ENCODE results near the gene OBP2B. TPM values are rescaled to one million over a fixed set of nuclear protein-coding genes. Genes with fewer than 3 reads are reported as not detected.
"Not testable (repeated sequence)": the region's sequence is repeated elsewhere in the genome, so short reads cannot be mapped to it uniquely, and the experiment has no call there.

Gene OBP2B
- total and polyA plus RNA-seq, 7 donors, result not detected

GRCh38 chr9:133207021-133207531 lies 2.0 kb downstream of the OBP2B start:
- Histone ChIP-seq H3K27ac (no peak overlapping the region), H3K27me3 (peaks cover 0 to 25% (median 0%) of the 10 kb centered on the region in 3 donors), H3K36me3 (no peaks in the 10 kb centered on the region), H3K4me1 (no peaks in the 10 kb centered on the region), H3K4me3 (no peak overlapping the region), H3K9me3 (peaks cover 0 to 6% (median 1%) of the 10 kb centered on the region in 4 donors)
- TF ChIP-seq POLR2AphosphoS5 (IDR thresholded peaks at IDR 0.05) (no peak), EP300 (IDR thresholded peaks at IDR 0.05) (no peak), POLR2A (IDR thresholded peaks at IDR 0.05) (no peak)
- TF ChIP-seq, protein P1, sequence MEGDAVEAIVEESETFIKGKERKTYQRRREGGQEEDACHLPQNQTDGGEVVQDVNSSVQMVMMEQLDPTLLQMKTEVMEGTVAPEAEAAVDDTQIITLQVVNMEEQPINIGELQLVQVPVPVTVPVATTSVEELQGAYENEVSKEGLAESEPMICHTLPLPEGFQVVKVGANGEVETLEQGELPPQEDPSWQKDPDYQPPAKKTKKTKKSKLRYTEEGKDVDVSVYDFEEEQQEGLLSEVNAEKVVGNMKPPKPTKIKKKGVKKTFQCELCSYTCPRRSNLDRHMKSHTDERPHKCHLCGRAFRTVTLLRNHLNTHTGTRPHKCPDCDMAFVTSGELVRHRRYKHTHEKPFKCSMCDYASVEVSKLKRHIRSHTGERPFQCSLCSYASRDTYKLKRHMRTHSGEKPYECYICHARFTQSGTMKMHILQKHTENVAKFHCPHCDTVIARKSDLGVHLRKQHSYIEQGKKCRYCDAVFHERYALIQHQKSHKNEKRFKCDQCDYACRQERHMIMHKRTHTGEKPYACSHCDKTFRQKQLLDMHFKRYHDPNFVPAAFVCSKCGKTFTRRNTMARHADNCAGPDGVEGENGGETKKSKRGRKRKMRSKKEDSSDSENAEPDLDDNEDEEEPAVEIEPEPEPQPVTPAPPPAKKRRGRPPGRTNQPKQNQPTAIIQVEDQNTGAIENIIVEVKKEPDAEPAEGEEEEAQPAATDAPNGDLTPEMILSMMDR (IDR thresholded peaks at IDR 0.05), result no peak
- WGBS, 2 donors, result 83 to 91% methylated on average over 14 of the region's 14 CpGs
- peak; percentile 30 for DNase-seq
- intact Hi-C loops (cut with DNase I), result no loop called here

DNA sequence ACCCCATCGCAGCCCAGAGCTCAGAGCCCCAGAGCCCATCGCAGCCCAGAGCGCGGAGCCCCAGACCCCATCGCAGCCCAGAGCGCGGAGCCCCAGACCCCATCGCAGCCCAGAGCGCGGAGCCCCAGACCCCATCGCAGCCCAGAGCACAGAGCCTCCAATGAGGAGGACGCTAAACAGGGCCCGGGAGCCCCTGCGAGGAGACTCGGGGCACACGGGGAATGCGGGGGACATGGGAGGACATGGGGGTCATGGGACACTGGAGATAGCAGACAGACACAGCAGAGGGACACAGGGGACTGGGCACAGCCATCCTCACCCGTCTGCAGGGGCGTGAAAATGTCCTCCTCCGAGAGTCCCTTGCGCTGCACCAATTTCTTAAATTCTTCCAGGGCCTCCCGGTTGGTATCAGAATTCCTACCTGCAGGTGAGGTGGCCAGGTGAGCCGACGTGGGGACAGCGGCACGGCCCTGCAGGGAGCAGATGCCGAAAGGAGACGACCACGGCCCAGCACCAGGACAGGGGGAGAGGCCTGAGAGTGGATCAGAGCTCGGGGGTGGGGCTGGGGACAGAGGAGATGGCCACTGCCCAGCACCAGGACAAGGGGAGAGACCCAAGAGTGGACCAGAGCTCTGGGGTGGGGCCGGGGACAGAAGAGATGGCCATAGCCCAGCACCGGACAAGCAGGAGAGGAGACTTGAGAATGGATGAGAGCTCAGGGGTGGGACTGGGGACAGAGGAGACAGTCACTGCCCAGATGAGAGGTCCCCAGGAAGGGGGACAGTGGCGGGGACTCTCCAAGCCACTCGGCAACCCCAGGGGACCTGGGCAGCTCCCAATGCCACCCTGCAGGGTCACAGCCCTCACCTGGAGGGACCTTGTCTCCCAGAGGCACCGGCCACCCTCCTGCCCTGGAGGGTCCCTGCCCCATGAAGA lies 2.8 kb downstream of the OBP2B start:
- TF ChIP-seq POLR2AphosphoS5 (IDR thresholded peaks at IDR 0.05) (no peak), EP300 (IDR thresholded peaks at IDR 0.05) (no peak), POLR2A (IDR thresholded peaks at IDR 0.05) (no peak)
- TF ChIP-seq, protein P1 (IDR thresholded peaks at IDR 0.05), result no peak
- Histone ChIP-seq H3K27me3 (peaks cover 0 to 22% (median 0%) of the 10 kb centered on the region in 3 donors), H3K27ac (no peak overlapping the region), H3K4me1 (no peaks in the 10 kb centered on the region), H3K4me3 (no peak overlapping the region), H3K36me3 (no peaks in the 10 kb centered on the region), H3K9me3 (peaks cover 0 to 2% (median 0%) of the 10 kb centered on the region in 4 donors)
- 82 to 86% methylated on average over 35 of the region's 35 CpGs for WGBS, 2 donors
- intact Hi-C loops (cut with DNase I), result no loop called here
- DNase-seq, result peak; percentile 50

- 79 to 82% methylated on average over 14 of the region's 14 CpGs for WGBS, 2 donors
- DNase-seq; H3K27ac ChIP-seq; H3K4me1 ChIP-seq; intact Hi-C loops (cut with DNase I); H3K4me3 ChIP-seq; H3K36me3 ChIP-seq; H3K9me3 ChIP-seq: not testable (repeated sequence)
- peaks cover 0 to 24% (median 0%) of the 10 kb centered on the region in 3 donors for H3K27me3 ChIP-seq
Measured at GRCh38 chr9:133205481-133205887, 3.6 kb downstream of the OBP2B start.

DNA sequence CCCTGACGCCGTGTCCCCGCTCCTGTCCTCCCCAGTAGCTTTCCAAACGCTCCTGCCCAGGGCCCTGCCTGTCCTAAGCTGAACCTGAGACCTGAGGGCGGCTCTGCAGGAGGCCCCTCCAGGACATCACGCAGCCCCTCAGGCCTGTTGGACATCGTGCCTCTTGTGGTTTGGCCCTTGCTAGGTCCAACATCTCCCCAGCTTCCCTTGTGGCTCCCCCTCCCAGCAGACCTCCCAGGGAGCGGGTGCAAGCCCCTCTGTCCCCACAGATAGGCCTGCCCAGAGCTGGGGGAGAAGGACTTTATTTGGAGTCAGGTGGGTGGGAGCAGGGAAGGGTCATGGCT lies 4.1 kb downstream of the OBP2B start:
- H3K36me3 ChIP-seq, result no peaks in the 10 kb centered on the region
- no peak for DNase-seq
- intact Hi-C loops (cut with DNase I), result no loop called here
- H3K4me1 ChIP-seq, result no peaks in the 10 kb centered on the region
- H3K4me3 ChIP-seq, result no peak overlapping the region
- peaks cover 0 to 24% (median 0%) of the 10 kb centered on the region in 3 donors for H3K27me3 ChIP-seq
- H3K9me3 ChIP-seq, result no peaks in the 10 kb centered on the region
- no peak for TF ChIP-seq EP300 (IDR thresholded peaks at IDR 0.05)
- TF ChIP-seq POLR2A (IDR thresholded peaks at IDR 0.05), result no peak
- TF ChIP-seq, protein P1 (IDR thresholded peaks at IDR 0.05), result no peak
- TF ChIP-seq POLR2AphosphoS5 (IDR thresholded peaks at IDR 0.05), result no peak
- 80 to 91% methylated on average over 8 of the region's 8 CpGs for WGBS, 2 donors
- H3K27ac ChIP-seq, result no peak overlapping the region

DNA sequence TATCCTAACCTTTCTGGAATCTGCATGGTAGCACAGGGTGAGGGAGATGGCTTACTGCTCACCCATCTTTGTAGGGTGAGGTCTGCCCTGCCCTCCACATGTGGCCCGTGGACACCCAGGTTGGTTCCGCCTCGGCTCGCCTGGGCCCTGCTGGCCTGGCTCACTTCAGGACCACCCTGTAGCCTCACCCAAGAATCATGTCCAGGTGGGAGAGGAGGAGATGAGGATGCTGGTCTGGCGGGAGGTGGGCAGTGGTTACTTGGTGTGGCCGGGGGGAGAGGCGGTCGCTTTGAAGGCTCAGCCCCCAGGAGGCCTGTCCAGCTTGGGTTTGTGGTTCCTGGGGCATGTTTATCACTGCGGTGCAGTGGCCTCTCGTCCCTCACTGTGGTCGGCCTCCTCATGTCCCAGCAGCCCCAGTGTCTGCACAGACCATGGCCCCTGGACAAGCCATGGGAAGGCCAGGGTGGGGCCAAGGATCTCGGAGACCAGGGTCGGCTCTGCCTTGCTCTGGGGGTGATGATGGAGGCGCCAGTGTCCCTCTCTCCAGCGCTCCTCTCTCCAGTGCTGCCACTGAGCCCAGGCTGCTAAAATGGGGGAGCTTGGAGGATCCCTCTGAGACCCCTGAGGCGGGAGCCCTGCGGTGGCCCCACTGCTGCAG lies 4.6 kb downstream of the OBP2B start:
- no peaks in the 10 kb centered on the region for H3K4me1 ChIP-seq
- intact Hi-C loops (cut with DNase I), result no loop called here
- H3K27ac ChIP-seq, result no peak overlapping the region
- TF ChIP-seq POLR2A (IDR thresholded peaks at IDR 0.05), result no peak
- TF ChIP-seq, protein P1 (IDR thresholded peaks at IDR 0.05), result no peak
- no peak for TF ChIP-seq POLR2AphosphoS5 (IDR thresholded peaks at IDR 0.05)
- TF ChIP-seq EP300 (IDR thresholded peaks at IDR 0.05), result no peak
- H3K36me3 ChIP-seq, result no peaks in the 10 kb centered on the region
- H3K27me3 ChIP-seq, result peaks cover 0 to 27% (median 0%) of the 10 kb centered on the region in 3 donors
- WGBS, 2 donors, result 87 to 88% methylated on average over 17 of the region's 17 CpGs
- H3K4me3 ChIP-seq, result no peak overlapping the region
- no peaks in the 10 kb centered on the region for H3K9me3 ChIP-seq
- DNase-seq, result no peak

All from sigmoid colon (tissue), 7 donors.